ENCODE data around the gene NAV2. TPM values are rescaled to one million over a fixed set of nuclear protein-coding genes. Genes with fewer than 3 reads are reported as not detected.

Gene NAV2
- total RNA-seq, 1 experiment from 2014 or later: 23.3 TPM

DNA sequence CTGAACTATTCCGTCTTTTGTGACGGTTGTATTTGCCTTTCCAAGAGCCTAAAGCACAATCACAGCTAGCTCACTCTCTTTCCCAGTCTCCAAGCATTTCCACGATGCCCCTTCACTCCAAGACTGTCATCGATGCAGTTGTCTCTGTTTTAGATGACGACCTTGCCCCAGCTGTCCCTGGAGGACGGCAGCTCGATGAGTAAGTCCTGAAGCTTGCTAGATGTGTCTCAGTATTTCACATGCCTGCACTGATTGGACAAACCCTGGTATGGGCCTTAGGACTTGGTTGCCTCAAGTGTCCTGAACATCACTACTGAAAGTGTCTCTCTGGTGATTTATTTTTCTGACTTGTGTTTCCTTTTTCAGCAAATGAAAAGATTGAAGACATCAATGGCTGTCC lies 129.9 kb downstream of the NAV2 start:
- H3K79me2 ChIP-seq (ENCODE audit: low read depth): no peaks in the 10 kb centered on the region
- H3K9me3 ChIP-seq (ENCODE audit: insufficient read depth, low read depth): no peaks in the 10 kb centered on the region
- DNase-seq: no peak
- CTCF ChIA-PET: no interaction called here
- H3K9me2 ChIP-seq (ENCODE audit: insufficient read depth): no peaks in the 10 kb centered on the region
- H3K4me1 ChIP-seq (replicated peaks; ENCODE audit: insufficient read depth): no peaks in the 10 kb centered on the region
- TF ChIP-seq EZH2 (IDR thresholded peaks at IDR 0.05; ENCODE audit: low read depth): no peak
- TF ChIP-seq, protein P1, sequence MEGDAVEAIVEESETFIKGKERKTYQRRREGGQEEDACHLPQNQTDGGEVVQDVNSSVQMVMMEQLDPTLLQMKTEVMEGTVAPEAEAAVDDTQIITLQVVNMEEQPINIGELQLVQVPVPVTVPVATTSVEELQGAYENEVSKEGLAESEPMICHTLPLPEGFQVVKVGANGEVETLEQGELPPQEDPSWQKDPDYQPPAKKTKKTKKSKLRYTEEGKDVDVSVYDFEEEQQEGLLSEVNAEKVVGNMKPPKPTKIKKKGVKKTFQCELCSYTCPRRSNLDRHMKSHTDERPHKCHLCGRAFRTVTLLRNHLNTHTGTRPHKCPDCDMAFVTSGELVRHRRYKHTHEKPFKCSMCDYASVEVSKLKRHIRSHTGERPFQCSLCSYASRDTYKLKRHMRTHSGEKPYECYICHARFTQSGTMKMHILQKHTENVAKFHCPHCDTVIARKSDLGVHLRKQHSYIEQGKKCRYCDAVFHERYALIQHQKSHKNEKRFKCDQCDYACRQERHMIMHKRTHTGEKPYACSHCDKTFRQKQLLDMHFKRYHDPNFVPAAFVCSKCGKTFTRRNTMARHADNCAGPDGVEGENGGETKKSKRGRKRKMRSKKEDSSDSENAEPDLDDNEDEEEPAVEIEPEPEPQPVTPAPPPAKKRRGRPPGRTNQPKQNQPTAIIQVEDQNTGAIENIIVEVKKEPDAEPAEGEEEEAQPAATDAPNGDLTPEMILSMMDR (conservative IDR thresholded peaks at IDR 0.05): no peak
- H4K20me1 ChIP-seq (ENCODE audit: insufficient read depth): no peaks in the 10 kb centered on the region; the same call in 1 of the 2 replicates
- no peak overlapping the region for H2AFZ ChIP-seq
- no TSS peak for BruUV-seq (replicated peaks)
- H3K4me3 ChIP-seq: no peak overlapping the region
- H3K36me3 ChIP-seq (ENCODE audit: low read depth): no peaks in the 10 kb centered on the region
- H3K27me3 ChIP-seq (ENCODE audit: insufficient read depth, low read depth): no peaks in the 10 kb centered on the region
- no peak overlapping the region for H3K27ac ChIP-seq
- no peaks in the 10 kb centered on the region for H3F3A ChIP-seq (ENCODE audit: insufficient read depth, low read depth)
- no peak overlapping the region for H3K4me2 ChIP-seq
- intact Hi-C loops (cut with micrococcal nuclease; ENCODE audit: unreplicated experiment): no loop called here
- POLR2A ChIA-PET (ENCODE audit: unreplicated experiment): no interaction called here

DNA sequence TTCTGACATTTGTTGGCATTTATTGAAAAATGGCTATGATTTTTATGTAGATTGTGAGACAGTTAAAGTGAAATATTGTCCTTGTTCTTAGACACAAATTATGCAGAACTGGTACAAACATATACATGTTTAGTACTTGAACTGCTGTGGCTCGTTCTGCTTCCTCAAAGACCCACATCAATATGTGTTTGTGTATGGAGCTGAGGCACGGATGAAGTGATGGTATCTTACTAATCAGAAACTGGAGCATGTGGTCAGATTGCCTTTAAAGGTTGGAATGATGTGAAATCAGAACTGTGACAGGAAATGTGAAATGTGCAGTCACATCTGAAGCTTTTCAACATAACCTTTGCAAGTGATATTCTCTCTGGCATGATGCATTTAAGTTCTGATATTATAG lies 130.4 kb downstream of the NAV2 start:
- POLR2A ChIA-PET (ENCODE audit: unreplicated experiment): no interaction called here
- H3K27me3 ChIP-seq (ENCODE audit: insufficient read depth, low read depth): no peaks in the 10 kb centered on the region
- no peak overlapping the region for H2AFZ ChIP-seq
- H3K4me1 ChIP-seq (replicated peaks; ENCODE audit: insufficient read depth): no peaks in the 10 kb centered on the region
- CTCF ChIA-PET: no interaction called here
- no peak for TF ChIP-seq EZH2 (IDR thresholded peaks at IDR 0.05; ENCODE audit: low read depth)
- TF ChIP-seq, protein P1 (conservative IDR thresholded peaks at IDR 0.05): no peak
- H3K79me2 ChIP-seq (ENCODE audit: low read depth): no peaks in the 10 kb centered on the region
- no peak overlapping the region for H3K4me3 ChIP-seq
- no peaks in the 10 kb centered on the region; the same call in 1 of the 2 replicates for H4K20me1 ChIP-seq (ENCODE audit: insufficient read depth)
- no peaks in the 10 kb centered on the region for H3K9me3 ChIP-seq (ENCODE audit: insufficient read depth, low read depth)
- H3K4me2 ChIP-seq: no peak overlapping the region
- no peaks in the 10 kb centered on the region for H3F3A ChIP-seq (ENCODE audit: insufficient read depth, low read depth)
- no peak for DNase-seq
- intact Hi-C loops (cut with micrococcal nuclease; ENCODE audit: unreplicated experiment): no loop called here
- no peaks in the 10 kb centered on the region for H3K36me3 ChIP-seq (ENCODE audit: low read depth)
- H3K27ac ChIP-seq: no peak overlapping the region
- no peaks in the 10 kb centered on the region for H3K9me2 ChIP-seq (ENCODE audit: insufficient read depth)
- BruUV-seq (replicated peaks): no TSS peak

DNA sequence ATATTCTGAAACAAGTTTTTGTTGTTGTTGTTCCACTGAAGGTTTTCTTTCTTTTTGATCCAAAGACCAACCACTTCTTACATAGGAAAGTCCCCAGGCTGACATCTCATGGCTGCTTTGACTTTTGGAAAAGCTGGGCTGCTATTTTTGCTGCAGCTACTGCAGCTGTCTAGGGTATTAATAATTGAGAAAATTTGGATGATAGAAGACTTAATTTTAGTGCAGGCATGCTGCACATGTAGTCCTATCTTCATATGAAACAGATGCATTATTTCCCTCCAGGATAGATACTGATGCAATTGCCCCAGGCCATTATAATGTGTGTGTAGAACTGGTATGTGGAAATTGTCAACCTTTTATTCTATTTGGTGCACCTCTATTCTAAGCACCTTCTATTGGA lies 131.4 kb downstream of the NAV2 start:
- CTCF ChIA-PET: interaction anchor here (0.6 kb wide), 2 partner anchors 120 to 283 kb away, joined by 3 to 4 read pairs; no protein-coding TSS in a partner anchor

More for the DNA sequence above, 131.4 kb downstream of the NAV2 start:
- Histone ChIP-seq H3K4me3 (no peak overlapping the region), H2AFZ (no peak overlapping the region), H3K36me3 (ENCODE audit: low read depth) (no peaks in the 10 kb centered on the region), H3K9me3 (ENCODE audit: insufficient read depth, low read depth) (no peaks in the 10 kb centered on the region), H3K79me2 (ENCODE audit: low read depth) (no peaks in the 10 kb centered on the region), H3K27ac (no peak overlapping the region), H3K9me2 (ENCODE audit: insufficient read depth) (no peaks in the 10 kb centered on the region), H3K4me1 (replicated peaks; ENCODE audit: insufficient read depth) (no peaks in the 10 kb centered on the region), H3F3A (ENCODE audit: insufficient read depth, low read depth) (no peaks in the 10 kb centered on the region), H3K4me2 (no peak overlapping the region), H3K27me3 (ENCODE audit: insufficient read depth, low read depth) (no peaks in the 10 kb centered on the region), H4K20me1 (ENCODE audit: insufficient read depth) (no peaks in the 10 kb centered on the region; the same call in 1 of the 2 replicates)
- intact Hi-C loops (cut with micrococcal nuclease; ENCODE audit: unreplicated experiment): no loop called here
- no peak for DNase-seq
- POLR2A ChIA-PET (ENCODE audit: unreplicated experiment): no interaction called here
- TF ChIP-seq EZH2 (IDR thresholded peaks at IDR 0.05; ENCODE audit: low read depth): no peak
- TF ChIP-seq, protein P1 (conservative IDR thresholded peaks at IDR 0.05): no peak
- BruUV-seq (replicated peaks): no TSS peak

All from PC-9 (cell line).